GM19468 (cell line): Measurements from ENCODE around the gene DOK7.

Experiments used
- ATAC-seq: cut with Tn5 transposase; IDR thresholded peaks from one replicate; pipeline ENCODE4 v1.9.1; 2021; ENCODE audit warnings: mild to moderate bottlenecking, moderate library complexity, moderate number of reproducible peaks; ENCODE audit not compliant: unreplicated experiment; ENCODE audit errors: extremely low read depth

The DOK7 gene

GRCh38 chr4:3427134-3427476, 36.0 kb upstream of the DOK7 start:
- ATAC-seq, result no peak

- ATAC-seq, result no peak
Observed at GRCh38 chr4:3427706-3428446, 35.2 kb upstream of the DOK7 start.

GRCh38 chr4:3429651-3430050, 33.5 kb upstream of the DOK7 start:
- ATAC-seq, result no peak

GRCh38 chr4:3430524-3430923, 32.6 kb upstream of the DOK7 start:
- no peak for ATAC-seq

GRCh38 chr4:3431446-3431993, 31.6 kb upstream of the DOK7 start:
- no peak for ATAC-seq

- ATAC-seq, result no peak
Observed at GRCh38 chr4:3432381-3432790, 30.7 kb upstream of the DOK7 start.

GRCh38 chr4:3433138-3433869, 29.8 kb upstream of the DOK7 start:
- ATAC-seq, result no peak

- ATAC-seq, result no peak
Observed at GRCh38 chr4:3434881-3435685, 28.0 kb upstream of the DOK7 start.

- no peak for ATAC-seq
Observed at GRCh38 chr4:3435686-3435956, 27.5 kb upstream of the DOK7 start.

GRCh38 chr4:3436048-3436797, 26.9 kb upstream of the DOK7 start:
- ATAC-seq, result no peak

GRCh38 chr4:3436798-3437581, 26.1 kb upstream of the DOK7 start:
- ATAC-seq, result no peak

- no peak for ATAC-seq
Observed at GRCh38 chr4:3437582-3437936, 25.5 kb upstream of the DOK7 start.

GRCh38 chr4:3437998-3438846, 24.9 kb upstream of the DOK7 start:
- ATAC-seq, result no peak

- no peak for ATAC-seq
Observed at GRCh38 chr4:3438847-3439180, 24.3 kb upstream of the DOK7 start.

- ATAC-seq, result no peak
Observed at GRCh38 chr4:3439391-3439790, 23.7 kb upstream of the DOK7 start.

- no peak for ATAC-seq
Observed at GRCh38 chr4:3440011-3440410, 23.1 kb upstream of the DOK7 start.

GRCh38 chr4:3440979-3441500, 22.1 kb upstream of the DOK7 start:
- ATAC-seq, result no peak

GRCh38 chr4:3441501-3442459, 21.3 kb upstream of the DOK7 start, which contains the start of gene HGFAC:
Gene HGFAC, plus strand, starts transcription at chr4:3441968. Its CDS starts 34 bp downstream, at chr4:3442002.
- no peak for ATAC-seq
